ENCODE results near the gene KCNK6.
"Not testable (repeated sequence)": the region's sequence is repeated elsewhere in the genome, so short reads cannot be mapped to it uniquely, and the experiment has no call there.

The KCNK6 gene

GRCh38 chr19:38362946-38363688 is 43.5 kb downstream of the KCNK6 start:
- DNase-seq = not testable (repeated sequence)

GRCh38 chr19:38367041-38367440 is 47.4 kb downstream of the KCNK6 start:
- DNase-seq = no peak

GRCh38 chr19:38369584-38369983 is 49.9 kb downstream of the KCNK6 start:
- DNase-seq = no peak

GRCh38 chr19:38370299-38370698 is 50.7 kb downstream of the KCNK6 start:
- DNase-seq = no peak

- DNase-seq = no peak
Measured at GRCh38 chr19:38371081-38371480, 51.4 kb downstream of the KCNK6 start.

GRCh38 chr19:38373907-38374331 is 54.3 kb downstream of the KCNK6 start:
- DNase-seq = no peak

GRCh38 chr19:38374332-38375097 is 54.9 kb downstream of the KCNK6 start, which contains the start of gene PSMD8:
PSMD8 (plus strand) TSS chr19:38374571; CDS start chr19:38374602, 31 bp downstream.
- peak; percentile 89 for DNase-seq

GRCh38 chr19:38375098-38375493 is 55.5 kb downstream of the KCNK6 start:
- DNase-seq = no peak

GRCh38 chr19:38375748-38376147 is 56.1 kb downstream of the KCNK6 start:
- DNase-seq = no peak

GRCh38 chr19:38376576-38376975 is 56.9 kb downstream of the KCNK6 start:
- DNase-seq = no peak

GRCh38 chr19:38377052-38377451 is 57.4 kb downstream of the KCNK6 start:
- no peak for DNase-seq

- no peak for DNase-seq
Measured at GRCh38 chr19:38378866-38379265, 59.2 kb downstream of the KCNK6 start.

- DNase-seq = no peak
Measured at GRCh38 chr19:38381138-38381537, 61.5 kb downstream of the KCNK6 start.

All from SIG-M5 (cell line).